Measurements from ENCODE around the gene ELANE. TPM values are rescaled to one million over a fixed set of nuclear protein-coding genes. Genes with fewer than 3 reads are reported as not detected.

ELANE gene
- total and polyA plus RNA-seq, 4 donors, result 0.17 to 37.4 (median 1.8) TPM

- no peak for DNase-seq (ENCODE audit: low spot score)
- peaks cover 11 to 30% (median 22%) of the 10 kb centered on the region in 4 donors for H3K4me1 ChIP-seq (ENCODE audit: control insufficient read depth in 4 of 4, insufficient read depth in 4 of 4, low read length in 3 of 4)
- TF ChIP-seq SP1 (IDR thresholded peaks at IDR 0.05) (no peak), HNF4A (conservative IDR thresholded peaks at IDR 0.05) (no peak), RAD21 (IDR thresholded peaks at IDR 0.05) (no peak), ATF3 (IDR thresholded peaks at IDR 0.05) (no peak), NR2F2 (IDR thresholded peaks at IDR 0.05) (no peak), HNF4G (IDR thresholded peaks at IDR 0.05) (no peak), MAX (IDR thresholded peaks at IDR 0.05) (no peak), RXRA (IDR thresholded peaks at IDR 0.05) (no peak), FOXA2 (IDR thresholded peaks at IDR 0.05) (no peak), FOXA1 (IDR thresholded peaks at IDR 0.05) (no peak), EGR1 (IDR thresholded peaks at IDR 0.05; ENCODE audit: low read depth in 2 of 2) (no peak), YY1 (IDR thresholded peaks at IDR 0.05) (no peak), TAF1 (conservative IDR thresholded peaks at IDR 0.05) (no peak), GABPA (IDR thresholded peaks at IDR 0.05 in 1 of 2, conservative IDR thresholded peaks at IDR 0.05 in 1 of 2) (no peak), ZBTB33 (IDR thresholded peaks at IDR 0.05) (no peak)
- no peaks in the 10 kb centered on the region for H3K27me3 ChIP-seq (ENCODE audit: control insufficient read depth in 4 of 4, insufficient read depth in 4 of 4, low read length in 3 of 4)
- H3K9ac ChIP-seq (ENCODE audit: low read depth in 1 of 2, low read length in 2 of 2), result no peak overlapping the region
- H3K27ac ChIP-seq (ENCODE audit: low read depth in 1 of 2, low read length in 2 of 2), result no peak overlapping the region
- H3K4me3 ChIP-seq (ENCODE audit: low read depth in 1 of 3, low read length in 3 of 3), result no peak overlapping the region
- WGBS, result 93% methylated on average over 33 of the region's 33 CpGs
- H3K36me3 ChIP-seq (ENCODE audit: control insufficient read depth in 4 of 4, insufficient read depth in 3 of 4, low read depth in 1 of 4, low read length in 3 of 4), result peaks cover 34 to 60% (median 53%) of the 10 kb centered on the region in 4 donors
- H3K9me3 ChIP-seq (ENCODE audit: control insufficient read depth in 4 of 4, low read length in 3 of 4), result no peaks in the 10 kb centered on the region
Observed at GRCh38 chr19:805166-805551, 46.9 kb upstream of the ELANE start.

DNA sequence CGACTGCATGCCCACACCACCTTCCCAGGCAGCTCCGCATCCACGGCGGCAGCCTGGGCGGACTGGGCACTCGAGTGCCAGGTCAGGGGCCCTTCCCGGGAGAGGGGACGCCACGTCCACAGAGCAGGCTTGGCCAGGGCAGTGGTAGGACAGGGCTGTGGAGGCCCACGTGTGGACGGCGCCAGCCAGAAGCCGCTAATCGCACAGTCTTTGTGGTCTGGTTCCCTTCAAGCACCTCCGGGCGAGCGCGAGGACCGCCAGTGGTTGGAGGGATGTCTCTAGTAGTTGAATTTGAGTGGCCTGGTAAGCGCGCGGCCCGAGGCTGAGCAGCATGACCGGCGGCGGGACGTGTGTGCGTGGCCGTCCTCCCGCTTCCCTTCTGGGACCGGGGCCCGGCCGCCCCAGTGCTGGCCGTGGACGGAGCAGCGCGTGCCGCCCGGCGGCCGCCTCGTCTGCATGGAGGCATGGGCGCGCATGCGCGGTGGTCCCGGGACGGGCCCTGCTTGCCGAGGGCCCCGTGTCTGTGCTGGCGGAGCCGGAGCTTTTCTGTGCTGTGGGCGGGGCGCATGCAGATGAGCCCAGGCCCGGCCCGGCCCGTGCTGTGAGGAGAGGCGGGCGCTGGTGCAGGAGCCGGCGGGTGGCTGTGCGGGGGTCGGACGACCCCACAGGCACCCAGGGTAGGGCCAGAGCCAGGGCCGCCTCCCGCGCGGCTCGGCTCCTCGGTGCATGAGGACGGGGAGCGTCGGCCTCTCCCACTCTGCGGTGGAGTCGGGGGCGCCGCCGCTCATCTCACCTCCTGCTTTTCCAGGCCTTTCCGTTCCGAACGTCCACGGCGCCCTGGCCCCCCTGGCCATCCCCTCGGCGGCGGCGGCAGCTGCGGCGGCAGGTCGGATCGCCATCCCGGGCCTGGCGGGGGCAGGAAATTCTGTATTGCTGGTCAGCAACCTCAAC, 46.2 kb upstream of the ELANE start:
- no peak for DNase-seq (ENCODE audit: low spot score)
- 94% methylated on average over 93 of the region's 93 CpGs for WGBS
- H3K27ac ChIP-seq (ENCODE audit: low read depth in 1 of 2, low read length in 2 of 2), result no peak overlapping the region

More for the DNA sequence above, 46.2 kb upstream of the ELANE start:
- TF ChIP-seq TAF1 (conservative IDR thresholded peaks at IDR 0.05), result no peak
- no peak for TF ChIP-seq HNF4A (conservative IDR thresholded peaks at IDR 0.05)
- TF ChIP-seq JUND (IDR thresholded peaks at IDR 0.05), result no peak
- no peak for TF ChIP-seq YY1 (IDR thresholded peaks at IDR 0.05)
- TF ChIP-seq ATF3 (IDR thresholded peaks at IDR 0.05), result no peak
- no peak for TF ChIP-seq RAD21 (IDR thresholded peaks at IDR 0.05)
- TF ChIP-seq FOXA2 (IDR thresholded peaks at IDR 0.05), result no peak
- TF ChIP-seq ZBTB33 (IDR thresholded peaks at IDR 0.05), result no peak
- TF ChIP-seq, protein P1, sequence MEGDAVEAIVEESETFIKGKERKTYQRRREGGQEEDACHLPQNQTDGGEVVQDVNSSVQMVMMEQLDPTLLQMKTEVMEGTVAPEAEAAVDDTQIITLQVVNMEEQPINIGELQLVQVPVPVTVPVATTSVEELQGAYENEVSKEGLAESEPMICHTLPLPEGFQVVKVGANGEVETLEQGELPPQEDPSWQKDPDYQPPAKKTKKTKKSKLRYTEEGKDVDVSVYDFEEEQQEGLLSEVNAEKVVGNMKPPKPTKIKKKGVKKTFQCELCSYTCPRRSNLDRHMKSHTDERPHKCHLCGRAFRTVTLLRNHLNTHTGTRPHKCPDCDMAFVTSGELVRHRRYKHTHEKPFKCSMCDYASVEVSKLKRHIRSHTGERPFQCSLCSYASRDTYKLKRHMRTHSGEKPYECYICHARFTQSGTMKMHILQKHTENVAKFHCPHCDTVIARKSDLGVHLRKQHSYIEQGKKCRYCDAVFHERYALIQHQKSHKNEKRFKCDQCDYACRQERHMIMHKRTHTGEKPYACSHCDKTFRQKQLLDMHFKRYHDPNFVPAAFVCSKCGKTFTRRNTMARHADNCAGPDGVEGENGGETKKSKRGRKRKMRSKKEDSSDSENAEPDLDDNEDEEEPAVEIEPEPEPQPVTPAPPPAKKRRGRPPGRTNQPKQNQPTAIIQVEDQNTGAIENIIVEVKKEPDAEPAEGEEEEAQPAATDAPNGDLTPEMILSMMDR (IDR thresholded peaks at IDR 0.05; ENCODE audit: low read depth, low read length, missing input control), result no peak
- TF ChIP-seq SP1 (IDR thresholded peaks at IDR 0.05), result no peak
- no peak for TF ChIP-seq GABPA (IDR thresholded peaks at IDR 0.05 in 1 of 2, conservative IDR thresholded peaks at IDR 0.05 in 1 of 2)
- H3K4me1 ChIP-seq (ENCODE audit: control insufficient read depth in 4 of 4, insufficient read depth in 4 of 4, low read length in 3 of 4), result peaks cover 8 to 22% (median 15%) of the 10 kb centered on the region in 4 donors
- no peak overlapping the region for H3K9ac ChIP-seq (ENCODE audit: low read depth in 1 of 2, low read length in 2 of 2)
- no peak overlapping the region for H3K4me3 ChIP-seq (ENCODE audit: low read depth in 1 of 3, low read length in 3 of 3)
- peaks cover 38 to 67% (median 57%) of the 10 kb centered on the region in 4 donors for H3K36me3 ChIP-seq (ENCODE audit: control insufficient read depth in 4 of 4, insufficient read depth in 3 of 4, low read depth in 1 of 4, low read length in 3 of 4)
- H3K9me3 ChIP-seq (ENCODE audit: control insufficient read depth in 4 of 4, low read length in 3 of 4), result no peaks in the 10 kb centered on the region
- no peaks in the 10 kb centered on the region for H3K27me3 ChIP-seq (ENCODE audit: control insufficient read depth in 4 of 4, insufficient read depth in 4 of 4, low read length in 3 of 4)
